KOPT-K1 (cell line): ENCODE results near the gene LGR6.
A peak's percentile ranks its signal among the peaks of the same experiment; 100 is the strongest.

Experiments used
- H3K27ac ChIP-seq: fragments of 200-600 bp; sonication (generic); 2 replicates; pipeline ENCODE4 v1.5.1; 2016; ENCODE audit warnings: antibody characterized with exemption, mild to moderate bottlenecking, low read depth, low read length; ENCODE audit not compliant: poor library complexity, severe bottlenecking
- H3K36me3 ChIP-seq: fragments of 200-600 bp; sonication (generic); 2 replicates; pipeline ENCODE4 v1.5.1; 2017; ENCODE audit warnings: antibody characterized with exemption, mild to moderate bottlenecking, low read length, moderate library complexity; ENCODE audit not compliant: insufficient read depth
- H3K9me3 ChIP-seq: fragments of 200-600 bp; sonication (generic); 2 replicates; pipeline ENCODE4 v1.5.1; 2017; ENCODE audit warnings: antibody characterized with exemption, low read length, mild to moderate bottlenecking; ENCODE audit not compliant: insufficient read depth, poor library complexity, severe bottlenecking

The LGR6 gene

GRCh38 chr1:202199040-202199889 lies 5.7 kb downstream of the LGR6 start:
- Histone ChIP-seq H3K27ac (peak overlapping the region; percentile 25), H3K36me3 (no peaks in the 10 kb centered on the region), H3K9me3 (no peaks in the 10 kb centered on the region)

GRCh38 chr1:202200112-202200548 lies 6.5 kb downstream of the LGR6 start:
- no peaks in the 10 kb centered on the region for H3K9me3 ChIP-seq
- no peaks in the 10 kb centered on the region for H3K36me3 ChIP-seq
- no peak overlapping the region for H3K27ac ChIP-seq

GRCh38 chr1:202200669-202201068 lies 7.1 kb downstream of the LGR6 start:
- Histone ChIP-seq H3K9me3 (no peaks in the 10 kb centered on the region), H3K27ac (no peak overlapping the region), H3K36me3 (no peaks in the 10 kb centered on the region)

- H3K9me3 ChIP-seq: no peaks in the 10 kb centered on the region
- no peak overlapping the region for H3K27ac ChIP-seq
- no peaks in the 10 kb centered on the region for H3K36me3 ChIP-seq
These were observed 7.7 kb downstream of the LGR6 start for GRCh38 chr1:202201266-202201665.

GRCh38 chr1:202201971-202202370 lies 8.4 kb downstream of the LGR6 start:
- no peaks in the 10 kb centered on the region for H3K36me3 ChIP-seq
- H3K27ac ChIP-seq: no peak overlapping the region
- no peaks in the 10 kb centered on the region for H3K9me3 ChIP-seq

- Histone ChIP-seq H3K9me3 (no peaks in the 10 kb centered on the region), H3K27ac (no peak overlapping the region), H3K36me3 (no peaks in the 10 kb centered on the region)
These were observed 9.0 kb downstream of the LGR6 start for GRCh38 chr1:202202500-202203168.

- Histone ChIP-seq H3K27ac (no peak overlapping the region), H3K36me3 (no peaks in the 10 kb centered on the region)
These were observed 9.8 kb downstream of the LGR6 start for GRCh38 chr1:202203238-202204039.

GRCh38 chr1:202204065-202204464 lies 10.5 kb downstream of the LGR6 start:
- Histone ChIP-seq H3K36me3 (no peaks in the 10 kb centered on the region), H3K9me3 (no peaks in the 10 kb centered on the region), H3K27ac (no peak overlapping the region)

More at GRCh38 chr1:202203238-202204039, 9.8 kb downstream of the LGR6 start:
- no peaks in the 10 kb centered on the region for H3K9me3 ChIP-seq

- Histone ChIP-seq H3K9me3 (no peaks in the 10 kb centered on the region), H3K27ac (no peak overlapping the region), H3K36me3 (no peaks in the 10 kb centered on the region)
These were observed 12.1 kb downstream of the LGR6 start for GRCh38 chr1:202205523-202206190.

- Histone ChIP-seq H3K36me3 (no peaks in the 10 kb centered on the region), H3K27ac (no peak overlapping the region), H3K9me3 (no peaks in the 10 kb centered on the region)
These were observed 13.7 kb downstream of the LGR6 start for GRCh38 chr1:202207292-202207691.

- H3K9me3 ChIP-seq: no peaks in the 10 kb centered on the region
- no peaks in the 10 kb centered on the region for H3K36me3 ChIP-seq
- H3K27ac ChIP-seq: no peak overlapping the region
These were observed 14.8 kb downstream of the LGR6 start for GRCh38 chr1:202208351-202208857.

GRCh38 chr1:202210385-202210784 lies 16.8 kb downstream of the LGR6 start:
- H3K9me3 ChIP-seq: no peaks in the 10 kb centered on the region
- H3K36me3 ChIP-seq: no peaks in the 10 kb centered on the region
- H3K27ac ChIP-seq: no peak overlapping the region

- no peaks in the 10 kb centered on the region for H3K36me3 ChIP-seq
- no peak overlapping the region for H3K27ac ChIP-seq
- no peaks in the 10 kb centered on the region for H3K9me3 ChIP-seq
These were observed 17.4 kb downstream of the LGR6 start for GRCh38 chr1:202210969-202211368.

- H3K9me3 ChIP-seq: no peaks in the 10 kb centered on the region
- H3K27ac ChIP-seq: no peak overlapping the region
- H3K36me3 ChIP-seq: no peaks in the 10 kb centered on the region
These were observed 19.2 kb downstream of the LGR6 start for GRCh38 chr1:202212787-202213186.
